HG03060 (cell line): ENCODE data around the gene SLC12A4.
"Not testable (repeated sequence)": the region's sequence is repeated elsewhere in the genome, so short reads cannot be mapped to it uniquely, and the experiment has no call there.

Experiments used
- ATAC-seq: cut with Tn5 transposase; IDR thresholded peaks from one replicate; pipeline ENCODE4 v1.9.1; 2021; ENCODE audit warnings: low read depth, moderate number of reproducible peaks; ENCODE audit not compliant: unreplicated experiment

SLC12A4 gene

DNA sequence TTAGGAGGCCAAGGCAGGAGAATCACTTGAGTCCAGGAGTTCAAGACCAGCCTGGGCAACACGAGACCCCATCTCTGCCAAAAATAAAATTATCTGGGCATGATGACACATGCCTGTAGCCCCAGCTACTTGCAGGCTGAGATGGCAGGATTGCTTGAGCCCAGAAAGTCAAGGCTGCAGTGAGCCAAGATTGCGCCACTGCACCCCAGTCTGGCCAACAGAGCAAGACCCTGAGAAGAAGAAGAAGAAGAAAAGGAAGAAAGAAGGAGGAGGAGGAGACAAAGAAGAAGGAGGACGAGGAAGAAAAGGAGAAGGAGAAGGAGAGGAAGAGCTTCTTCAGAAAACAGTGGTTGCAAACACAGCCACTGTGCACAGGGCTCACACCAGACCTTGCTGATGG lies 20.2 kb upstream of the SLC12A4 start:
- no peak for ATAC-seq

DNA sequence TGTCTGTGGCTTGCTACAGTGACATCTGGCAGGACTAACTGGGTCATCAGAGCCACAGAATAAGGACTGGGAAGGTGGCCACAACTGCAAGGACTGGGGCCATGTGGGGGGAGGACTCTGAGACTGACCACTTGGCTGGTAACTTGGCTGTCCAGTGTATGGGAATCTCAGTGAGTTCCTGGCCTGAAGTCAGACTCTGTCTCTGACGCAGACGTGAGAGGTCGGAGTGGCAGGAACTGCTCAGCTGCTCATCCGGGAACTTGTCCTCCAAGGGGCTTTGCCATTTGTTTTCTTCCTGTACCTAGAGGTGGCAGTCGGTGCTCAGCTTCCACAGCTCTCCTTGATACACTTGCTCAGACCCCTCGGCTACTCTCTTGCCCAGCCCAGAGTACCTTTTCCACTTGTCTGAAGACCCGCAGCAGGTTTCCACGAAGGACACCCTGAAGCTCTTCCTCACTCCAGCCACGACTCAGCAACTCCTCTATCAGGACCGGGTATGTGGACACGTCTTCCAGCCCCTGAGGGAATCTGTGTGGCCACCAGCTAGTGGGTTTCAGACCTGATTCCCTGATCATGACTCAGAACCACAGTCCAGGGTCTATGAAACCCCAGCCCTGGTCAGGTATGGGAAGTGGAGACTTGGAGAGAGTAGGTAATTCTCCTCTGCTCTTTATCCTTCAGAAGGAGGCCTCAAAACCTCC lies 19.2 kb upstream of the SLC12A4 start:
- ATAC-seq, result no peak

- no peak for ATAC-seq
These were observed 18.5 kb upstream of the SLC12A4 start for GRCh38 chr16:67986949-67987348.

DNA sequence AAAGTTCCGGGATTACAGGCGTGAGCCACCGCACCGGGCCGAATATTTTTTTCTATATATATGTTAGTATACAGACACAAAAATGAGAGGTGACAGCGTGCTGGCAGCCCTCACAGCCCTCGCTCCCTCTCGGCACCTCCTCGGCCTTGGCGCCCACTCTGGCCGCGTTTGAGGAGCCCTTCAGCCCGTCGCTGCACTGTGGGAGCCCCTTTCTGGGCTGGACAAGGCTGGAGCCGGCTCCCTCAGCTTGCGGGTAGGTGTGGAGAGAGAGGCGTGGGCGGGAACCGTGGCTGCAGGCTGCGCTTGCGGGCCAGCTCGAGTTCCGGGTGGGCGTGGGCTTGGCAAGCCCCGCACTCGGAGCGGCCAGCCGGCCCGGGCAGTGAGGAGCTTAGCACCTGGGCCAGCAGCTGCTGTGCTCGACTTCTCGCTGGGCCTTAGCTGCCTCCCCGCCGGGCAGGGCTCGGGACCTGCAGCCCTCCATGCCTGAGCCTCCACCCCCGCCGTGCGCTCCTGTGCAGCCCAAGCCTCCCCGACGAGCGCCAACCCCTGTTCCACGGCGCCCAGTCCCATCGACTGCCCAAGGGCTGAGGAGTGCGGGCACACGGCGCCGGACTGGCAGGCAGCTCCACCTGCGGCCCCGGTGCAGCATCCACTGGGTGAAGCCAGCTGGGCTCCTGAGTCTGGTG lies 13.7 kb upstream of the SLC12A4 start:
- ATAC-seq, result no peak

GRCh38 chr16:67979955-67980678 lies 11.7 kb upstream of the SLC12A4 start, which contains the start of gene DPEP3:
TSS of gene DPEP3 (minus strand) at chr16:67980499. CDS start at chr16:67980380, 119 bp downstream.
- no peak for ATAC-seq

GRCh38 chr16:67977469-67978227 lies 9.2 kb upstream of the SLC12A4 start:
- no peak for ATAC-seq

- no peak for ATAC-seq
These were observed 8.6 kb upstream of the SLC12A4 start for GRCh38 chr16:67977005-67977404.

GRCh38 chr16:67976205-67976604 lies 7.8 kb upstream of the SLC12A4 start:
- no peak for ATAC-seq

- no peak for ATAC-seq
These were observed 7.1 kb upstream of the SLC12A4 start for GRCh38 chr16:67975321-67976105.

GRCh38 chr16:67972285-67972684 lies 3.8 kb upstream of the SLC12A4 start:
- not testable (repeated sequence) for ATAC-seq

DNA sequence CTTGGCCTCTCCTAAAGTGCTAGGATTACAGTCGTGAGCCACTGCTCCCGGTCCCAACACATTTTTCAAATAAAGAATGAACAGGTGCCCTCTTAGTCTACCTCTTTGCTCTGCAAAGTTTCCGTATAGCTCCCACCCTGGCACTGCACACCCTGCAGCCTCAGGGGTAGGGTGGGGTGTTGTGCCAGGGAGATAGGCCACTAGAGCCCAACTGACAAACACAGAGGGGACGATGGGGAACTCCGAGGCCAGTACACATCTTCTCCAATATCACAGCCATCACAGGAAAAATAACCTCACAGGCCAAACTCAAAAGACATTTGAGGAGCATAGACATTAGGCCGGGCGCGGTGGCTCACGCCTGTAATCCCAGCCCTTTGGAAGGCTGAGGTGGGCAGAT lies 2.7 kb upstream of the SLC12A4 start:
- ATAC-seq, result no peak

DNA sequence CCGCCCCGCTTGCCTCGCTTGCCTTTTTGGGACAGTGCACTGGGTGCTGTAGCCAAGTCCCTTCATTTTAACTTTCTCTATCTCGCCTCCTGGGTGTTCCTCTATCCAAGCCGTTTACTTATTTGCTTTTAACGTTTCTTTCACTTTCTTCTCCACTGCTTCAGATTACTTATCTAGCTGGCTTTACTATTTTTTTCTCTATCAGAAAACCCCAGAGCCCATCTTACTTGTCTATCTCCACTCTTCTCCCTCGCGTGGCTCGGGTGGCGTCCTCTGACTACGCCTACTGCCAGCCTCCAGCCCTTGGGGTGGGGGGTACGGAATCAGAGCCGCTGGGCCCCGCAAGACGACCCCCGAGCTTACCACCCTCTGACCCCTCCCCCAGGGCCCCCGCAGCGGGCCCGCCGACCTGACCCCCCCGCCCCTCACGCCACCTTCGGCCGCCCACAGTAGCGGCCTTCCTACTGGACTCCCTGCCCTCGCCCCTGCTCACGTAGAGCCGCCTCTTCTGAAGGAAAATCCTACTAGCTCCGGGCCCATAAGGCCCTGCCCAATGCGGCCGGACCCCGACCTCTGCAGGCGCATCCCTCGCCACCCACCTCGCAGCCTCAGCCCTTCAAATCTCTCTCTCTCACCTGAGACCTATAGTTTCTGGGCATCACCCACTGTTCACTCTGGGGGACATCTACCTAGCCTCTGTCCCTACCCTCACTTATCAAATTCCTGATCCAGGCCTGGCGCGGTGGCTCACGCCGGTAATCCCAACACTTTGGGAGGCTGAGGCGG lies 1.0 kb upstream of the SLC12A4 start:
- ATAC-seq, result no peak

- ATAC-seq, result no peak
These were observed 458 bp downstream of the SLC12A4 start for GRCh38 chr16:67967958-67968399.

GRCh38 chr16:67967183-67967957 lies 1.1 kb downstream of the SLC12A4 start:
- ATAC-seq, result no peak

DNA sequence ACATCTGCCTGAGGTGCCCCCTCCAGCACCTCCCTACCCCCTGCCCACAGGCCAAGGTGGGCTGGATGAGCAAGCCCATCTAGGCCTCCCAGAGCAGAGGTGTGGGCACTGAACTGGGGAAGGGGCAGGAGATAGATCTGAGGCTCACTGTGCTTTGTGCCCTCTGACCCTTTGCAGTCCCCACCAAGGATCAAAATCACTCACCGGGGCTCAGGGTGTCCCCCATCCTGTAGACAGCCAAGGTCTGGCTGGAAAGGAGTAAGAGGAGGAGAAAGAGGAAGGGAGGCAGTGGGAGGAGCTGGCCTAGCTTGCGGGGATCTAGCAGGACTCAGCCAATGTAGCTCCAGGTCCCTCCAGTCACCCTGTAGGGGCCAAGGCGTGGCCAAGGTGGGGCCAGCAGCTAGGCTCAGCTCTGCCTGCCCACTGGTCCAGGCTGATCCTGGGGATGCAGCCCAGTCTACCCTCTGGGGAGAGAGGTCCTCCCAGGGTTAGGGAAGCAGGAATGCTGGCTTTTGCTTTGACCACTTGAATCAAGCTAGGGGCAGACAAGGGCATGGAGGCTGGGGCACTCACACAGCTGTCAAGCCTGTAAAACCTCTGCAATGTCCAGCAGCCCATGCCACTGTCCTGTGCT lies 1.8 kb downstream of the SLC12A4 start:
- ATAC-seq, result no peak

DNA sequence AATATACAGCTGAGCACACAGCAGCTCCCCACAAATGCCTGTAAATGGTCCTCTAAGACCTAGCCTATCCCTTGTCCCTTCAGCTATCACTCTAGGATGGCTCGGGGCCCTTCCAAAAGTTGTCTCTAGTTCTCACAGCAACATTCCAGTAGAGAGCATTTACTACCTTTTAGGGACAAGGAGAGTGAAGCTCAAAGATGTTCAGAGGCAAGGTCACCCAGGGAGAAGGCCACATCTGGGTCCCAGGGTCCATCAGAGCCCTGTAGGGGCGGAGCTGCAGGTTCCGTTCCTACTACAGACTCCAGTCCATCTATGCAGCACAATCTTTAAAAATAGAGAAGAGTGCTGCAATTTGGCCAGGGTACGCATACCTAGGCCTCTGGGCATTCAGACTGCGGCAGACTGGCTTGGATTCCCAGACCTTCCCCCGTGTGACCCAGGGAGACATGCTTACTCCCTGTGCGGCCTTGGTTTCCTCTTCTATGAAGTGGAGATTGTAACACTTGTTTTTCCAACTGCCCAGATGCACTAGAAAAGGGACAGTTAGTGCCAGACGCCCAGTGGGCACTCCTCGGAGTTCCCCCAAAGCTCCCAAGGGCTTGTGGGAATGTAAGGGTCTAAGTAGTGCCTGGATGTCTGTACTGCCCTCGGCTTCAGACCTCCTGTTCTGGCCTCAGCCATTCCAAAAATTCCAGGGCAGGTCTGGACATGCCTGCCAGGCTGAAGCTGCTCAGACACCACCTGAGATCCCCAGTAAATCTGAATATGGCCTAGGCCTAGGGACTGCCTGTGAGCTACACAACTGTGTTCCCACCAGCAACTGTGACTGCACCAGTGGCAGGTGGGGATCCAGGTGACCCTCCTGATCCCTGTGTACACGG lies 2.5 kb downstream of the SLC12A4 start:
- no peak for ATAC-seq
